Dermis microvascular lymphatic vessel endothelial cell (primary cell): ENCODE data around the gene CALD1. TPM values are rescaled to one million over a fixed set of nuclear protein-coding genes. Genes with fewer than 3 reads are reported as not detected.

Experiments
- DNase-seq, 2 donors: peaks; one replicate each; pipeline versions ENCODE4 v3.0.0 to v3.0.0-alpha.2; 2010; ENCODE audit warnings: low read depth in 2 of 2
- total RNA-seq: library from RNA; depleted of rRNA; stranded (reverse); fragments of >200 nt; gene quantifications from 2 replicates; pipeline ENCODE4 v1.2.1, GENCODE V29; 2014

The CALD1 gene
- total RNA-seq, 1 donor from 2014 or later: 229 TPM

DNA sequence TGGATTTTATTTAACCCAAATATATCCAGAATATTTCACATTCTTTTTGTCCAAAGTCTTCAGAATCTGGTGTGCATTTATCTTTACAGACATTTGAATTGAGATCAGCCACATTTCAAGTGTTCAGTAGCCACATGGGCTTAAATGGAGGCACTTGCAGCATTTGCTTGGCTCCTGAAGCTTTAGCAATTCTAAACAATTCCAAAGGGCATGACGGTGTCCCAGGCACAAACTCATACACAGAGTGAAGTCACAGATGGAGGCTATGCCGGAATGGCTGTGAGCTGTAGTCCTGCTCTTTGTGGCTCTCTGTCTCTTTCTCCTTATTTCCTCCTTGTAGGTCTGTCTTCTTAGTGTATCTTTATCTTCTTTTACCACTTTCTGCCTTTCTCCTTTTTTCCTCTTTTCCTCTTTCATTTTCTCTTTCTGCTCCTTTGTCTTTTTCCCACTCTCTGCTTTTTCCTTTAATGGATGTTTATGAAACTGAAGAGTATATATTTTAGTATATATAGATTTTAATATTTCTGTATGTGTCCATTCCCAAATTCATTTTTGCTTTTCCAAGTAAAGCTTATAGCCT is 214.5 kb downstream of the CALD1 start:
- DNase-seq: no peak

- no peak for DNase-seq
Observed at GRCh38 chr7:134995239-134996096, 216.0 kb downstream of the CALD1 start.

- DNase-seq: no peak
Observed at GRCh38 chr7:134996097-134996550, 216.7 kb downstream of the CALD1 start.

- no peak for DNase-seq
Observed at GRCh38 chr7:134997214-134997885, 217.9 kb downstream of the CALD1 start.

DNA sequence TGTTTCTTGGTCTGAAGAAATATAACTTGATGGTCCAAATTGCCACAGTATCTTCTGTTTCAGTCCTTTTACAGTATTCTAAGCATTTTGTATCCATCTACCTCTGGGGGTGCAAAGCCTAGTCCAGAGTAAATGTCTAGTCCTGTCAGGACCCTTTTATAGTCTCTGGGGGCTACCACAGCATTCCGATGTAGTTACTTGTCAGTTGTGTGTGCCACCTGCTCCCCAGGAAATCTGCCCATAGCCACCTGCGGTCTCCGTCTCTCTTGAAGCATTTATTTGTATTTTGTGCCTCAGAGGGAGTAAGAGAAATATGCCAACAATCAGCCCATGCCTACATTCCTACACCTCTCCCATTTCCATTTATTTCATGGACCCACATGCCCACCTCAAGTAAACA is 219.7 kb downstream of the CALD1 start:
- DNase-seq: no peak

- DNase-seq: no peak
Observed at GRCh38 chr7:135001390-135002165, 222.1 kb downstream of the CALD1 start.

DNA sequence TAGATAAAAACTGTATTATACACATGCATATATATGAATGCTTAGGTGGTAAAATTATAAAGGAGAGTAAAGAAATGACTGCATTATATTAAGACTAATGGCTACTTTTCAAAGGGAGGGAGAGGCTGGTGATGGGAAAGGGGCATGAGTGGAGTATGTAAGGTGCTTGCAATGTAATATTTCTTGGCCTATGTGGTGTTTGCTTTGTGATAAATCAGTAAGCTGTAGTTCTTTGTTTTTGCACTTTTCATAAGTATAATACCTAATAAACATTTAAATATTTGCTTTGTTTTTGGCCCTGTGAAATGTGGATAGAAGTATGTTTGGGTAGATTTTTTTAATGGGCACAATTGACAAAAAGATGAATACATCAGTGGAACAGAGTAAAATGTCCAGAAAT is 232.8 kb downstream of the CALD1 start:
- DNase-seq: no peak

Other genes starting within 250 kb of the CALD1 start
- gene AKR1B15, start 230.5 kb upstream of the CALD1 start, total RNA-seq: not detected in 2 replicates
- gene BPGM, start 132.8 kb upstream of the CALD1 start, total RNA-seq: 9.8 and 10.9 TPM in 2 replicates
- 0.51 and 1.0 TPM in 2 replicates for gene AGBL3, start 206.9 kb downstream of the CALD1 start, total RNA-seq